Psoas muscle (tissue), 8 donors: ENCODE results near the gene RAB11FIP3. TPM values are rescaled to one million over a fixed set of nuclear protein-coding genes. Genes with fewer than 3 reads are reported as not detected.
"Not testable (repeated sequence)": the region's sequence is repeated elsewhere in the genome, so short reads cannot be mapped to it uniquely, and the experiment has no call there.

Experiments used
- ATAC-seq, 4 donors: fragments of 200-7000 bp; cut with Tn5 transposase; one replicate each; pipeline ENCODE4 v1.9.1; 2020; ENCODE audit warnings: moderate library complexity in 3 of 4, mild to moderate bottlenecking in 2 of 4
- DNase-seq, 2 donors: peaks; one replicate each; pipeline ENCODE4 v3.0.0-alpha.2; 2020
- H3K27ac ChIP-seq: fragments of 200-600 bp; one replicate; pipeline ENCODE4 v1.8.0; 2022
- H3K27me3 ChIP-seq, 3 donors: fragments of 200-600 bp in 1 of 3; one replicate each; pipeline versions ENCODE4 v1.6.1 to v1.8.0; 2013 to 2022; ENCODE audit warnings: low read length in 2 of 3, mild to moderate bottlenecking in 2 of 3, moderate library complexity in 1 of 3; ENCODE audit not compliant: insufficient read depth in 3 of 3
- H3K36me3 ChIP-seq, 2 donors: fragments of 200-600 bp in 1 of 2; one replicate each; pipeline versions ENCODE4 v1.6.1 to v1.8.0; 2013 to 2022; ENCODE audit warnings: low read depth in 1 of 2, mild to moderate bottlenecking in 1 of 2, moderate library complexity in 1 of 2; ENCODE audit not compliant: insufficient read depth in 1 of 2
- H3K4me1 ChIP-seq: fragments of 200-600 bp; one replicate; pipeline ENCODE4 v1.8.0; 2022
- H3K4me3 ChIP-seq: fragments of 200-600 bp; one replicate; pipeline ENCODE4 v1.8.0; 2022; ENCODE audit warnings: mild to moderate bottlenecking
- H3K9me3 ChIP-seq: fragments of 200-600 bp; one replicate; pipeline ENCODE4 v1.8.0; 2022
- WGBS, 3 donors: extraction: QIAGEN DNeasy Blood & Tissue Kit; methylation state at CpG; one replicate each; pipeline versions ENCODE4 v1.1.6 to v1.1.7; 2013; 5-methylcytosine and 5-hydroxymethylcytosine counted together
- intact Hi-C, 2 donors: fragments of 100-400 bp; cut with DNase I; formaldehyde crosslinking; loops; one replicate each; pipeline versions ENCODE4 v1.11.0 to v1.14.2; 2022
- polyA plus RNA-seq, 3 donors: library from polyadenylated mRNA; stranded (reverse); fragments of 200-250 nt; gene quantifications; one replicate each; pipeline ENCODE4 v1.2.3, GENCODE V29; 2013
- total RNA-seq, 4 donors: library from RNA; stranded (reverse); fragmentation: NEBNext Ultra II Directional in 2 of 4; extraction: Animal tissue kit (Norgen Biotek cat#: 25700) in 2 of 4; gene quantifications; one replicate each; pipeline versions ENCODE4 v1.2.1 to v1.2.4, GENCODE V29; 2021 to 2023
- TF ChIP-seq, protein P1 (sequence below): fragments of 200-600 bp; IDR thresholded peaks from one replicate; pipeline ENCODE4 v1.8.0; 2022; ENCODE audit warnings: antibody characterized with exemption
- donor health status: healthy with polysubstance abuse.
- donor health status: DM: no; HTN: no; CAD: no; lungs with moderate emphysema.
- donor health status: Bipolar disorder and iron deficiency.
- donor health status: healthy.
- donor health status: DM: yes; HTN: yes; CAD: no.
- donor health status: DM: no; HTN: no; CAD: no.
- donor health status: DM: no; HTN: no; CAD: no.
- donor health status: DM: yes; HTN: yes; CAD: no.

RAB11FIP3 gene
- total and polyA plus RNA-seq, 7 donors = 20.3 to 89.5 (median 44.7) TPM

GRCh38 chr16:491220-491919 is 65.9 kb downstream of the RAB11FIP3 start:
- 83 to 89% (median 89%) methylated on average over 19 of the region's 19 CpGs for WGBS, 3 donors
- intact Hi-C loops = no loop called here
- Histone ChIP-seq H3K27me3 (no peaks in the 10 kb centered on the region), H3K27ac (no peak overlapping the region), H3K9me3 (no peaks in the 10 kb centered on the region), H3K4me1 (no peaks in the 10 kb centered on the region), H3K4me3 (no peak overlapping the region), H3K36me3 (peaks cover 2 to 60% of the 10 kb centered on the region in 2 donors)
- ATAC-seq (no peak), DNase-seq (no peak)
- TF ChIP-seq, protein P1, sequence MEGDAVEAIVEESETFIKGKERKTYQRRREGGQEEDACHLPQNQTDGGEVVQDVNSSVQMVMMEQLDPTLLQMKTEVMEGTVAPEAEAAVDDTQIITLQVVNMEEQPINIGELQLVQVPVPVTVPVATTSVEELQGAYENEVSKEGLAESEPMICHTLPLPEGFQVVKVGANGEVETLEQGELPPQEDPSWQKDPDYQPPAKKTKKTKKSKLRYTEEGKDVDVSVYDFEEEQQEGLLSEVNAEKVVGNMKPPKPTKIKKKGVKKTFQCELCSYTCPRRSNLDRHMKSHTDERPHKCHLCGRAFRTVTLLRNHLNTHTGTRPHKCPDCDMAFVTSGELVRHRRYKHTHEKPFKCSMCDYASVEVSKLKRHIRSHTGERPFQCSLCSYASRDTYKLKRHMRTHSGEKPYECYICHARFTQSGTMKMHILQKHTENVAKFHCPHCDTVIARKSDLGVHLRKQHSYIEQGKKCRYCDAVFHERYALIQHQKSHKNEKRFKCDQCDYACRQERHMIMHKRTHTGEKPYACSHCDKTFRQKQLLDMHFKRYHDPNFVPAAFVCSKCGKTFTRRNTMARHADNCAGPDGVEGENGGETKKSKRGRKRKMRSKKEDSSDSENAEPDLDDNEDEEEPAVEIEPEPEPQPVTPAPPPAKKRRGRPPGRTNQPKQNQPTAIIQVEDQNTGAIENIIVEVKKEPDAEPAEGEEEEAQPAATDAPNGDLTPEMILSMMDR = no peak

- no peak overlapping the region for H3K27ac ChIP-seq
- peak in 2 of 4 donors; percentile 21 to 31 for ATAC-seq
- H3K36me3 ChIP-seq = peaks cover 2 to 63% of the 10 kb centered on the region in 2 donors
- no peaks in the 10 kb centered on the region for H3K4me1 ChIP-seq
- H3K9me3 ChIP-seq = no peaks in the 10 kb centered on the region
- TF ChIP-seq, protein P1 = no peak
- no peak overlapping the region for H3K4me3 ChIP-seq
- WGBS, 3 donors = 92 to 95% (median 92%) methylated on average over 29 to 30 of the region's 30 CpGs
- DNase-seq = no peak
- intact Hi-C loops = no loop called here
- H3K27me3 ChIP-seq = no peaks in the 10 kb centered on the region
Measured at GRCh38 chr16:492211-492875, 66.9 kb downstream of the RAB11FIP3 start.

DNA sequence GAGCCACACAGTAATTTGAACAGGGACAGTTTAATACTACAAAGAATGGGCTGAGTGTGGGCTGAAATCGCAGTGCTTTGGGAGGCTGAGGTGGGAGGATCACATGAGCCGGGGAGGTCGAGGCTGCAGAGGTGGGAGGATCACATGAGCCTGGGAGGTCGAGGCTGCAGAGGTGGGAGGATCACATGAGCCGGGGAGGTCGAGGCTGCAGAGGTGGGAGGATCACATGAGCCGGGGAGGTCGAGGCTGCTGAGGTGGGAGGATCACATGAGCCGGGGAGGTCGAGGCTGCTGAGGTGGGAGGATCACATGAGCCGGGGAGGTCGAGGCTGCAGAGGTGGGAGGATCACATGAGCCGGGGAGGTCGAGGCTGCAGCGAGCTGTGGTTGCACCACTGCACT is 69.2 kb downstream of the RAB11FIP3 start:
- H3K4me3 ChIP-seq, H3K9me3 ChIP-seq, ATAC-seq, H3K27me3 ChIP-seq, H3K27ac ChIP-seq, intact Hi-C loops, H3K4me1 ChIP-seq, DNase-seq: not testable (repeated sequence)
- peaks cover 2 to 71% of the 10 kb centered on the region in 2 donors for H3K36me3 ChIP-seq
- 86 to 90% (median 89%) methylated on average over 15 of the region's 15 CpGs for WGBS, 3 donors

- Histone ChIP-seq H3K9me3 (no peaks in the 10 kb centered on the region), H3K27me3 (no peaks in the 10 kb centered on the region), H3K4me1 (no peaks in the 10 kb centered on the region), H3K36me3 (peaks cover 2 to 71% of the 10 kb centered on the region in 2 donors), H3K27ac (no peak overlapping the region), H3K4me3 (no peak overlapping the region)
- WGBS, 3 donors = 64 to 82% (median 67%) methylated on average over 11 of the region's 11 CpGs
- intact Hi-C loops = no loop called here
- DNase-seq (no peak), ATAC-seq (peak; percentile 51 to 73 (median 56))
- TF ChIP-seq, protein P1 = peak; percentile 29
Measured at GRCh38 chr16:495127-495748, 69.8 kb downstream of the RAB11FIP3 start.
